Prostate gland (tissue), 2 donors: ENCODE data around the gene R3HDM4. TPM values are rescaled to one million over a fixed set of nuclear protein-coding genes. Genes with fewer than 3 reads are reported as not detected.

Source experiments
- DNase-seq: peaks from one replicate; pipeline ENCODE4 v3.0.0-alpha.2; 2019; ENCODE audit warnings: low spot score
- H3K27ac ChIP-seq, 2 donors: fragments of 200-600 bp; sonication (generic); 2 replicates each; pipeline ENCODE4 v1.5.1; 2017 to 2019
- H3K27me3 ChIP-seq: fragments of 200-600 bp; sonication (generic); replicated peaks from 2 replicates; pipeline ENCODE4 v1.5.1; 2019; ENCODE audit not compliant: insufficient read depth
- H3K36me3 ChIP-seq, 2 donors: fragments of 200-600 bp; sonication (generic); 1 replicate in 1 of 2; 2 replicates in 1 of 2; pipeline versions ENCODE4 v1.5.1 to v1.8.1; 2017 to 2019
- H3K4me1 ChIP-seq: fragments of 200-600 bp; sonication (generic); replicated peaks from 2 replicates; pipeline ENCODE4 v1.5.1; 2019
- H3K4me3 ChIP-seq, 2 donors: fragments of 200-600 bp; sonication (generic); 2 replicates each; pipeline ENCODE4 v1.5.1; 2017 to 2019
- H3K9me3 ChIP-seq: fragments of 200-600 bp; sonication (generic); 2 replicates; pipeline ENCODE4 v1.5.1; 2017
- CTCF ChIP-seq, 4 experiments: fragments of 200-600 bp in 2 of 4; fragments of 450-650 bp in 2 of 4; sonication (generic) in 2 of 4; IDR thresholded peaks; 1 replicate in 3 of 4; 2 replicates in 1 of 4; pipeline ENCODE4 v1.5.1; 2016 to 2019; ENCODE audit warnings: antibody characterized with exemption in 4 of 4, mild to moderate bottlenecking in 2 of 4, moderate library complexity in 2 of 4
- POLR2A ChIP-seq: fragments of 450-650 bp; IDR thresholded peaks from one replicate; pipeline ENCODE4 v1.6.1; 2016; ENCODE audit warnings: antibody characterized with exemption, mild to moderate bottlenecking
- POLR2AphosphoS5 ChIP-seq: sonication (generic); formaldehyde crosslinking; IDR thresholded peaks from one replicate; pipeline ENCODE4 v1.6.1; 2017; ENCODE audit warnings: antibody characterized with exemption
- WGBS: methylation state at CpG from one replicate; pipeline ENCODE4 v1.1.5; 2018; 5-methylcytosine and 5-hydroxymethylcytosine counted together
- intact Hi-C: fragments of 100-400 bp; cut with DNase I; formaldehyde crosslinking; loops from one replicate; pipeline ENCODE4 v1.14.2; 2022
- total RNA-seq, 2 donors: library from RNA; depleted of rRNA; stranded (reverse); fragments of >200 nt; gene quantifications; one replicate each; pipeline ENCODE4 v1.1.0, GENCODE V29; 2016

R3HDM4 gene
- total RNA-seq, 2 donors from 2014 or later: 36.9 to 58.7 TPM

- no peaks in the 10 kb centered on the region for H3K27me3 ChIP-seq
- DNase-seq: no peak
- intact Hi-C loops: no loop called here
- H3K36me3 ChIP-seq: peaks cover 8 to 18% of the 10 kb centered on the region in 2 donors
- no peak for TF ChIP-seq CTCF (IDR thresholded peaks at IDR 0.05)
- no peak for TF ChIP-seq POLR2A
- no peaks in the 10 kb centered on the region for H3K4me1 ChIP-seq
- H3K9me3 ChIP-seq: no peaks in the 10 kb centered on the region
- no peak overlapping the region for H3K27ac ChIP-seq
- no peak overlapping the region for H3K4me3 ChIP-seq
- WGBS: 88% methylated on average over 29 of the region's 29 CpGs
Measured at GRCh38 chr19:876780-877314, 36.2 kb downstream of the R3HDM4 start.

- Histone ChIP-seq H3K4me1 (no peaks in the 10 kb centered on the region), H3K27ac (no peak overlapping the region), H3K27me3 (no peaks in the 10 kb centered on the region), H3K9me3 (no peaks in the 10 kb centered on the region), H3K36me3 (peaks cover 8 to 12% of the 10 kb centered on the region in 2 donors), H3K4me3 (no peak overlapping the region)
- 73% methylated on average over 18 of the region's 18 CpGs for WGBS
- no peak for TF ChIP-seq CTCF (IDR thresholded peaks at IDR 0.05)
- no peak for TF ChIP-seq POLR2A
- no peak for TF ChIP-seq POLR2AphosphoS5
- intact Hi-C loops: no loop called here
- no peak for DNase-seq
Measured at GRCh38 chr19:876089-876488, 36.9 kb downstream of the R3HDM4 start.

GRCh38 chr19:875265-875879 lies 37.6 kb downstream of the R3HDM4 start:
- Histone ChIP-seq H3K27me3 (no peaks in the 10 kb centered on the region), H3K36me3 (peaks cover 8 to 10% of the 10 kb centered on the region in 2 donors), H3K4me1 (no peaks in the 10 kb centered on the region), H3K9me3 (no peaks in the 10 kb centered on the region), H3K27ac (no peak overlapping the region), H3K4me3 (no peak overlapping the region)
- intact Hi-C loops: no loop called here
- DNase-seq: no peak
- 92% methylated on average over 28 of the region's 28 CpGs for WGBS
- no peak for TF ChIP-seq CTCF (IDR thresholded peaks at IDR 0.05)
- no peak for TF ChIP-seq POLR2AphosphoS5
- TF ChIP-seq POLR2A: no peak

- no peak overlapping the region for H3K27ac ChIP-seq
- no peaks in the 10 kb centered on the region for H3K4me1 ChIP-seq
- intact Hi-C loops: no loop called here
- H3K9me3 ChIP-seq: no peaks in the 10 kb centered on the region
- H3K36me3 ChIP-seq: peaks cover 0 to 2% of the 10 kb centered on the region in 2 donors
- DNase-seq: no peak
- TF ChIP-seq CTCF (IDR thresholded peaks at IDR 0.05) (no peak), POLR2A (no peak), POLR2AphosphoS5 (no peak)
- no peak overlapping the region for H3K4me3 ChIP-seq
- WGBS: 95% methylated on average over 22 of the region's 22 CpGs
- H3K27me3 ChIP-seq: no peaks in the 10 kb centered on the region
Measured at GRCh38 chr19:873561-874041, 39.4 kb downstream of the R3HDM4 start.

- WGBS: 95% methylated on average over 10 of the region's 13 CpGs
- Histone ChIP-seq H3K9me3 (no peaks in the 10 kb centered on the region), H3K27me3 (no peaks in the 10 kb centered on the region), H3K36me3 (peaks cover 0 to 2% of the 10 kb centered on the region in 2 donors), H3K4me1 (no peaks in the 10 kb centered on the region), H3K4me3 (no peak overlapping the region), H3K27ac (no peak overlapping the region)
- intact Hi-C loops: no loop called here
- DNase-seq: no peak
- TF ChIP-seq POLR2AphosphoS5 (no peak), POLR2A (no peak), CTCF (IDR thresholded peaks at IDR 0.05) (no peak)
Measured at GRCh38 chr19:873084-873483, 39.9 kb downstream of the R3HDM4 start.
